ENCODE results near the gene NFAM1.

NFAM1 gene

GRCh38 chr22:42404266-42404665, 27.9 kb downstream of the NFAM1 start:
- Histone ChIP-seq H4K20me1 (ENCODE audit: insufficient read depth) (no peaks in the 10 kb centered on the region), H3K4me2 (no peak overlapping the region), H3K4me3 (IDR thresholded peaks at IDR 0.05; ENCODE audit: insufficient read depth, low read depth, low read length) (no peak overlapping the region), H3K4me1 (ENCODE audit: low read depth, poor library complexity, severe bottlenecking) (peaks cover 10% of the 10 kb centered on the region), H2AFZ (ENCODE audit: low read depth) (no peak overlapping the region), H3K9ac (no peak overlapping the region), H3K27me3 (ENCODE audit: insufficient read depth, low read depth) (peaks cover 29% of the 10 kb centered on the region; the same call in 1 of the 2 replicates), H3K36me3 (ENCODE audit: insufficient read depth) (no peaks in the 10 kb centered on the region), H3K27ac (no peak overlapping the region), H3K79me2 (ENCODE audit: insufficient read depth, low read depth) (no peaks in the 10 kb centered on the region)
- no peak for TF ChIP-seq CTCF (conservative IDR thresholded peaks at IDR 0.05; ENCODE audit: low read depth, low read length)

- Histone ChIP-seq H4K20me1 (ENCODE audit: insufficient read depth) (no peaks in the 10 kb centered on the region), H3K79me2 (ENCODE audit: insufficient read depth, low read depth) (no peaks in the 10 kb centered on the region), H3K4me2 (no peak overlapping the region), H3K27me3 (ENCODE audit: insufficient read depth, low read depth) (peaks cover 23% of the 10 kb centered on the region; the same call in 1 of the 2 replicates), H3K4me1 (ENCODE audit: low read depth, poor library complexity, severe bottlenecking) (peaks cover 10% of the 10 kb centered on the region), H3K36me3 (ENCODE audit: insufficient read depth) (no peaks in the 10 kb centered on the region), H2AFZ (ENCODE audit: low read depth) (no peak overlapping the region), H3K27ac (no peak overlapping the region), H3K4me3 (IDR thresholded peaks at IDR 0.05; ENCODE audit: insufficient read depth, low read depth, low read length) (no peak overlapping the region), H3K9ac (no peak overlapping the region)
- TF ChIP-seq CTCF (conservative IDR thresholded peaks at IDR 0.05; ENCODE audit: low read depth, low read length): no peak
Measured at GRCh38 chr22:42401535-42402334, 30.5 kb downstream of the NFAM1 start.

- H3K79me2 ChIP-seq (ENCODE audit: insufficient read depth, low read depth): no peaks in the 10 kb centered on the region
- H3K4me3 ChIP-seq (IDR thresholded peaks at IDR 0.05; ENCODE audit: insufficient read depth, low read depth, low read length): no peak overlapping the region
- no peaks in the 10 kb centered on the region for H4K20me1 ChIP-seq (ENCODE audit: insufficient read depth)
- peaks cover 17% of the 10 kb centered on the region; the same call in 1 of the 2 replicates for H3K27me3 ChIP-seq (ENCODE audit: insufficient read depth, low read depth)
- no peak overlapping the region for H3K9ac ChIP-seq
- H2AFZ ChIP-seq (ENCODE audit: low read depth): no peak overlapping the region
- no peaks in the 10 kb centered on the region for H3K36me3 ChIP-seq (ENCODE audit: insufficient read depth)
- peaks cover 10% of the 10 kb centered on the region for H3K4me1 ChIP-seq (ENCODE audit: low read depth, poor library complexity, severe bottlenecking)
- no peak overlapping the region for H3K4me2 ChIP-seq
- no peak overlapping the region for H3K27ac ChIP-seq
- TF ChIP-seq CTCF (conservative IDR thresholded peaks at IDR 0.05; ENCODE audit: low read depth, low read length): no peak
Measured at GRCh38 chr22:42400811-42401534, 31.2 kb downstream of the NFAM1 start.

- no peaks in the 10 kb centered on the region for H3K79me2 ChIP-seq (ENCODE audit: insufficient read depth, low read depth)
- no peaks in the 10 kb centered on the region for H3K36me3 ChIP-seq (ENCODE audit: insufficient read depth)
- H3K9ac ChIP-seq: no peak overlapping the region
- peaks cover 5% of the 10 kb centered on the region; the same call in 1 of the 2 replicates for H3K27me3 ChIP-seq (ENCODE audit: insufficient read depth, low read depth)
- TF ChIP-seq CTCF (conservative IDR thresholded peaks at IDR 0.05; ENCODE audit: low read depth, low read length): no peak
- H3K4me3 ChIP-seq (IDR thresholded peaks at IDR 0.05; ENCODE audit: insufficient read depth, low read depth, low read length): no peak overlapping the region
- H2AFZ ChIP-seq (ENCODE audit: low read depth): no peak overlapping the region; the same call in 1 of the 2 replicates
- peaks cover 10% of the 10 kb centered on the region for H3K4me1 ChIP-seq (ENCODE audit: low read depth, poor library complexity, severe bottlenecking)
- no peak overlapping the region for H3K27ac ChIP-seq
- peak overlapping the region; percentile 33; the same call in 1 of the 2 replicates for H3K4me2 ChIP-seq
- no peaks in the 10 kb centered on the region for H4K20me1 ChIP-seq (ENCODE audit: insufficient read depth)
Measured at GRCh38 chr22:42399315-42400271, 32.6 kb downstream of the NFAM1 start.

All from KMS-11 (cell line).